DND-41 (cell line): Measurements from ENCODE around the gene PIGA.

Source experiments
- ATAC-seq: fragments of 200-7000 bp; cut with Tn5 transposase; 3 replicates; pipeline ENCODE4 v1.9.1; 2021; ENCODE audit warnings: low read depth; ENCODE audit not compliant: insufficient read depth
- DNase-seq: peaks from one replicate; pipeline ENCODE4 v3.0.0-alpha.2; 2020
- H2AFZ ChIP-seq: 2 replicates; pipeline ENCODE4 v1.6.0; 2012; ENCODE audit warnings: low read depth, low read length
- H3K27ac ChIP-seq: 2 replicates; pipeline ENCODE4 v1.5.1; 2012; ENCODE audit warnings: low read length, inconsistent platforms
- H3K27me3 ChIP-seq: fragments of 200-600 bp; sonication (generic); 2 replicates; pipeline ENCODE4 v1.6.0; 2012; ENCODE audit warnings: low read length, mild to moderate bottlenecking, inconsistent platforms; ENCODE audit not compliant: insufficient read depth, poor library complexity
- H3K36me3 ChIP-seq: 2 replicates; pipeline ENCODE4 v1.5.1; 2012; ENCODE audit warnings: low read length, inconsistent platforms; ENCODE audit not compliant: insufficient read depth
- H3K4me1 ChIP-seq: 2 replicates; pipeline ENCODE4 v1.5.1; 2012; ENCODE audit warnings: mild to moderate bottlenecking, low read length; ENCODE audit not compliant: insufficient read depth
- H3K4me2 ChIP-seq: 2 replicates; pipeline ENCODE4 v1.6.0; 2012; ENCODE audit warnings: mild to moderate bottlenecking, moderate library complexity, low read length, inconsistent platforms; ENCODE audit not compliant: insufficient read depth
- H3K4me3 ChIP-seq, 2 experiments: fragments of 200-600 bp in 1 of 2; shearing (Covaris generic) in 1 of 2; 2 replicates each; pipeline ENCODE4 v1.5.1; 2012 to 2016; ENCODE audit warnings: inconsistent platforms in 2 of 2, low read length in 2 of 2, mild to moderate bottlenecking in 2 of 2, low read depth in 1 of 2, moderate library complexity in 1 of 2
- H3K79me2 ChIP-seq: 2 replicates; pipeline ENCODE4 v1.6.0; 2012; ENCODE audit warnings: low read length, inconsistent platforms; ENCODE audit not compliant: insufficient read depth
- H3K9ac ChIP-seq: 2 replicates; pipeline ENCODE4 v1.6.0; 2012; ENCODE audit warnings: low read depth, mild to moderate bottlenecking, inconsistent platforms, low read length, moderate library complexity
- H3K9me3 ChIP-seq: 2 replicates; pipeline ENCODE4 v1.5.1; 2012; ENCODE audit warnings: low read length, moderate library complexity, mild to moderate bottlenecking, inconsistent platforms; ENCODE audit not compliant: insufficient read depth, severe bottlenecking
- H4K20me1 ChIP-seq: 2 replicates; pipeline ENCODE4 v1.6.0; 2012; ENCODE audit warnings: low read length; ENCODE audit not compliant: insufficient read depth
- CTCF ChIP-seq: IDR thresholded peaks from 2 replicates; pipeline ENCODE4 v1.5.1; 2012; ENCODE audit warnings: borderline replicate concordance, low read length, moderate library complexity, mild to moderate bottlenecking; ENCODE audit not compliant: poor library complexity, severe bottlenecking; ENCODE audit errors: extremely low read depth
- EZH2 ChIP-seq: IDR thresholded peaks from 3 replicates; pipeline ENCODE4 v1.6.1; 2012; ENCODE audit warnings: borderline replicate concordance, low read depth, mild to moderate bottlenecking, moderate library complexity, low read length, inconsistent platforms; ENCODE audit not compliant: severe bottlenecking

PIGA gene

GRCh38 chrX:15298201-15298600, 37.1 kb downstream of the PIGA start:
- Histone ChIP-seq H2AFZ (no peak overlapping the region), H3K4me2 (no peak overlapping the region), H3K4me3 (no peak overlapping the region), H3K27me3 (no peaks in the 10 kb centered on the region), H3K9me3 (no peaks in the 10 kb centered on the region), H3K27ac (no peak overlapping the region), H3K36me3 (no peaks in the 10 kb centered on the region), H3K4me1 (no peaks in the 10 kb centered on the region), H3K79me2 (no peaks in the 10 kb centered on the region), H4K20me1 (no peaks in the 10 kb centered on the region), H3K9ac (no peak overlapping the region)
- TF ChIP-seq EZH2 (no peak), CTCF (no peak)
- DNase-seq (no peak), ATAC-seq (no peak)

- Histone ChIP-seq H4K20me1 (no peaks in the 10 kb centered on the region), H3K4me1 (no peaks in the 10 kb centered on the region), H2AFZ (no peak overlapping the region), H3K79me2 (no peaks in the 10 kb centered on the region), H3K4me2 (no peak overlapping the region), H3K36me3 (no peaks in the 10 kb centered on the region), H3K9ac (no peak overlapping the region), H3K4me3 (no peak overlapping the region), H3K27me3 (no peaks in the 10 kb centered on the region), H3K9me3 (no peaks in the 10 kb centered on the region), H3K27ac (no peak overlapping the region)
- DNase-seq (no peak), ATAC-seq (no peak)
- TF ChIP-seq EZH2 = no peak
- TF ChIP-seq CTCF = no peak
Observed at GRCh38 chrX:15293451-15293850, 41.9 kb downstream of the PIGA start.

- TF ChIP-seq CTCF = no peak
- TF ChIP-seq EZH2 = no peak
- DNase-seq (no peak), ATAC-seq (no peak)
- Histone ChIP-seq H3K4me1 (no peaks in the 10 kb centered on the region), H4K20me1 (no peaks in the 10 kb centered on the region), H3K27me3 (no peaks in the 10 kb centered on the region), H3K4me2 (no peak overlapping the region), H3K27ac (no peak overlapping the region), H3K4me3 (no peak overlapping the region), H3K9me3 (no peaks in the 10 kb centered on the region), H3K9ac (no peak overlapping the region), H2AFZ (no peak overlapping the region), H3K79me2 (no peaks in the 10 kb centered on the region), H3K36me3 (no peaks in the 10 kb centered on the region)
Observed at GRCh38 chrX:15292861-15293260, 42.5 kb downstream of the PIGA start.

- Histone ChIP-seq H3K4me3 (no peak overlapping the region), H3K27me3 (no peaks in the 10 kb centered on the region), H3K4me1 (no peaks in the 10 kb centered on the region), H3K27ac (no peak overlapping the region), H2AFZ (no peak overlapping the region), H3K9me3 (no peaks in the 10 kb centered on the region), H3K4me2 (no peak overlapping the region), H3K9ac (no peak overlapping the region), H4K20me1 (no peaks in the 10 kb centered on the region), H3K36me3 (no peaks in the 10 kb centered on the region), H3K79me2 (no peaks in the 10 kb centered on the region)
- TF ChIP-seq EZH2 (no peak), CTCF (no peak)
- ATAC-seq (no peak), DNase-seq (no peak)
Observed at GRCh38 chrX:15277604-15278003, 57.7 kb downstream of the PIGA start.
